HG02623 (cell line): ENCODE measurements around the gene CASTOR1.

Experiments
- ATAC-seq: cut with Tn5 transposase; IDR thresholded peaks from one replicate; pipeline ENCODE4 v1.9.1; 2021; ENCODE audit warnings: moderate library complexity; ENCODE audit not compliant: unreplicated experiment

The CASTOR1 gene

GRCh38 chr22:30320021-30320556 is 30.8 kb upstream of the CASTOR1 start:
- ATAC-seq: no peak

GRCh38 chr22:30318799-30319419 is 29.6 kb upstream of the CASTOR1 start:
- no peak for ATAC-seq

GRCh38 chr22:30317778-30318177 is 28.5 kb upstream of the CASTOR1 start:
- ATAC-seq: no peak

GRCh38 chr22:30315962-30316576 is 26.8 kb upstream of the CASTOR1 start:
- no peak for ATAC-seq

GRCh38 chr22:30314915-30315314 is 25.6 kb upstream of the CASTOR1 start:
- ATAC-seq: peak; percentile 33

GRCh38 chr22:30313527-30314363 is 24.4 kb upstream of the CASTOR1 start:
- no peak for ATAC-seq

GRCh38 chr22:30312053-30312452 is 22.7 kb upstream of the CASTOR1 start:
- ATAC-seq: no peak

GRCh38 chr22:30310881-30311771 is 21.8 kb upstream of the CASTOR1 start:
- ATAC-seq: no peak

- no peak for ATAC-seq
Measured at GRCh38 chr22:30309951-30310741, 20.8 kb upstream of the CASTOR1 start.

GRCh38 chr22:30308518-30309230 is 19.4 kb upstream of the CASTOR1 start:
- ATAC-seq: no peak

- no peak for ATAC-seq
Measured at GRCh38 chr22:30308093-30308492, 18.8 kb upstream of the CASTOR1 start.

GRCh38 chr22:30307041-30307574 is 17.8 kb upstream of the CASTOR1 start:
- ATAC-seq: no peak

- ATAC-seq: no peak
Measured at GRCh38 chr22:30306627-30307011, 17.3 kb upstream of the CASTOR1 start.

GRCh38 chr22:30305906-30306626 is 16.8 kb upstream of the CASTOR1 start:
- no peak for ATAC-seq

GRCh38 chr22:30305519-30305905 is 16.2 kb upstream of the CASTOR1 start:
- no peak for ATAC-seq

GRCh38 chr22:30304495-30305244 is 15.4 kb upstream of the CASTOR1 start:
- ATAC-seq: no peak

- ATAC-seq: no peak
Measured at GRCh38 chr22:30302810-30303138, 13.5 kb upstream of the CASTOR1 start.
